HL-60 (cell line): ENCODE measurements around the gene CTNND2.

ENCODE experiments used
- POLR2AphosphoS5 ChIP-seq: IDR thresholded peaks from 2 replicates; pipeline ENCODE4 v1.6.1; 2012; ENCODE audit warnings: low read depth
- SPI1 ChIP-seq: IDR thresholded peaks from 2 replicates; pipeline ENCODE4 v1.6.1; 2012; ENCODE audit warnings: low read depth, mild to moderate bottlenecking, borderline replicate concordance
- TF ChIP-seq, protein P1 (sequence below): IDR thresholded peaks from one replicate; pipeline ENCODE4 v1.5.1; 2011; ENCODE audit warnings: low read length, control low read depth, inconsistent platforms; ENCODE audit not compliant: insufficient read depth
- TF ChIP-seq, protein P2 (sequence below): IDR thresholded peaks from 2 replicates; pipeline ENCODE4 v1.6.1; 2012; ENCODE audit warnings: low read depth; ENCODE audit not compliant: insufficient replicate concordance

DNA sequence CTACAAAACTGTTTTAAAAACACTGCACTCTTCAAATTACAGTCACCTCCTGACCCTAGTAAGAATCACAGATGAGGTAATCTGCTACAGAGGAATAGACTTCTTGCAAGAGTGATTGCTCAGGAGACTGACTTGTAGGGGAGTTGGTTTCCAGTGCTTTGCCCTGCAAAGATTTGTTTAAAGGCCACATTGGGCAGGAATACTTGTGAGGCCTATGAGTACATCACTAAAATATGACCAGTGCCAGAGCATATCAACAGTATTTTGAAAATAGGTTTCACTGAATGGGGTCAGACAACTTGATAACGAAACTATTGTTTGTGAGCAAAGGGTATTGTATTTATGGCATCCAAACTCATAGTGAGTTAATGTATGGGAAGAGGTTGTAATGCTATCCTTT is 21.5 kb upstream of the CTNND2 start:
- TF ChIP-seq, protein P1, sequence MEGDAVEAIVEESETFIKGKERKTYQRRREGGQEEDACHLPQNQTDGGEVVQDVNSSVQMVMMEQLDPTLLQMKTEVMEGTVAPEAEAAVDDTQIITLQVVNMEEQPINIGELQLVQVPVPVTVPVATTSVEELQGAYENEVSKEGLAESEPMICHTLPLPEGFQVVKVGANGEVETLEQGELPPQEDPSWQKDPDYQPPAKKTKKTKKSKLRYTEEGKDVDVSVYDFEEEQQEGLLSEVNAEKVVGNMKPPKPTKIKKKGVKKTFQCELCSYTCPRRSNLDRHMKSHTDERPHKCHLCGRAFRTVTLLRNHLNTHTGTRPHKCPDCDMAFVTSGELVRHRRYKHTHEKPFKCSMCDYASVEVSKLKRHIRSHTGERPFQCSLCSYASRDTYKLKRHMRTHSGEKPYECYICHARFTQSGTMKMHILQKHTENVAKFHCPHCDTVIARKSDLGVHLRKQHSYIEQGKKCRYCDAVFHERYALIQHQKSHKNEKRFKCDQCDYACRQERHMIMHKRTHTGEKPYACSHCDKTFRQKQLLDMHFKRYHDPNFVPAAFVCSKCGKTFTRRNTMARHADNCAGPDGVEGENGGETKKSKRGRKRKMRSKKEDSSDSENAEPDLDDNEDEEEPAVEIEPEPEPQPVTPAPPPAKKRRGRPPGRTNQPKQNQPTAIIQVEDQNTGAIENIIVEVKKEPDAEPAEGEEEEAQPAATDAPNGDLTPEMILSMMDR: no peak
- TF ChIP-seq POLR2AphosphoS5 (no peak), SPI1 (no peak)
- TF ChIP-seq, protein P2, sequence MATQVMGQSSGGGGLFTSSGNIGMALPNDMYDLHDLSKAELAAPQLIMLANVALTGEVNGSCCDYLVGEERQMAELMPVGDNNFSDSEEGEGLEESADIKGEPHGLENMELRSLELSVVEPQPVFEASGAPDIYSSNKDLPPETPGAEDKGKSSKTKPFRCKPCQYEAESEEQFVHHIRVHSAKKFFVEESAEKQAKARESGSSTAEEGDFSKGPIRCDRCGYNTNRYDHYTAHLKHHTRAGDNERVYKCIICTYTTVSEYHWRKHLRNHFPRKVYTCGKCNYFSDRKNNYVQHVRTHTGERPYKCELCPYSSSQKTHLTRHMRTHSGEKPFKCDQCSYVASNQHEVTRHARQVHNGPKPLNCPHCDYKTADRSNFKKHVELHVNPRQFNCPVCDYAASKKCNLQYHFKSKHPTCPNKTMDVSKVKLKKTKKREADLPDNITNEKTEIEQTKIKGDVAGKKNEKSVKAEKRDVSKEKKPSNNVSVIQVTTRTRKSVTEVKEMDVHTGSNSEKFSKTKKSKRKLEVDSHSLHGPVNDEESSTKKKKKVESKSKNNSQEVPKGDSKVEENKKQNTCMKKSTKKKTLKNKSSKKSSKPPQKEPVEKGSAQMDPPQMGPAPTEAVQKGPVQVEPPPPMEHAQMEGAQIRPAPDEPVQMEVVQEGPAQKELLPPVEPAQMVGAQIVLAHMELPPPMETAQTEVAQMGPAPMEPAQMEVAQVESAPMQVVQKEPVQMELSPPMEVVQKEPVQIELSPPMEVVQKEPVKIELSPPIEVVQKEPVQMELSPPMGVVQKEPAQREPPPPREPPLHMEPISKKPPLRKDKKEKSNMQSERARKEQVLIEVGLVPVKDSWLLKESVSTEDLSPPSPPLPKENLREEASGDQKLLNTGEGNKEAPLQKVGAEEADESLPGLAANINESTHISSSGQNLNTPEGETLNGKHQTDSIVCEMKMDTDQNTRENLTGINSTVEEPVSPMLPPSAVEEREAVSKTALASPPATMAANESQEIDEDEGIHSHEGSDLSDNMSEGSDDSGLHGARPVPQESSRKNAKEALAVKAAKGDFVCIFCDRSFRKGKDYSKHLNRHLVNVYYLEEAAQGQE: no peak
